Endodermal cell (in vitro differentiated cells): ENCODE data around the gene DDRGK1. TPM values are rescaled to one million over a fixed set of nuclear protein-coding genes. Genes with fewer than 3 reads are reported as not detected.

ENCODE experiments used
- DNase-seq: peaks from one replicate; pipeline ENCODE4 v3.0.0-alpha.2; 2017
- H3K27ac ChIP-seq: 2 replicates; pipeline ENCODE4 v1.5.1; 2013; ENCODE audit warnings: mild to moderate bottlenecking, low read depth, low read length, moderate library complexity
- H3K27me3 ChIP-seq: 2 replicates; pipeline ENCODE4 v1.6.1; 2013; ENCODE audit warnings: mild to moderate bottlenecking, low read length, moderate library complexity; ENCODE audit not compliant: insufficient read depth, control insufficient read depth, poor library complexity, severe bottlenecking
- H3K36me3 ChIP-seq: 2 replicates; pipeline ENCODE4 v1.7.0; 2013; ENCODE audit warnings: mild to moderate bottlenecking, low read length, moderate library complexity; ENCODE audit not compliant: control insufficient read depth, insufficient read depth
- H3K4me1 ChIP-seq: one replicate; pipeline ENCODE4 v1.7.0; 2013; ENCODE audit warnings: low read length; ENCODE audit not compliant: control insufficient read depth, insufficient read depth
- H3K4me3 ChIP-seq: 2 replicates; pipeline ENCODE4 v1.5.1; 2013; ENCODE audit warnings: mild to moderate bottlenecking, low read length, moderate library complexity
- H3K9ac ChIP-seq: 2 replicates; pipeline ENCODE4 v1.6.1; 2013; ENCODE audit warnings: mild to moderate bottlenecking, low read length, moderate library complexity; ENCODE audit not compliant: poor library complexity, severe bottlenecking; ENCODE audit errors: extremely low read depth
- H3K9me3 ChIP-seq: 2 replicates; pipeline ENCODE4 v1.6.1; 2013; ENCODE audit warnings: mild to moderate bottlenecking, low read length, moderate library complexity; ENCODE audit not compliant: control insufficient read depth
- H3K27ac Mint-ChIP-seq: 2 replicates; pipeline ENCODE4 v1.8.0; 2020; ENCODE audit warnings: mixed read lengths
- H3K27me3 Mint-ChIP-seq: 2 replicates; pipeline ENCODE4 v1.8.0; 2021; ENCODE audit warnings: mild to moderate bottlenecking, mixed read lengths; ENCODE audit not compliant: insufficient read depth
- H3K36me3 Mint-ChIP-seq: 2 replicates; pipeline ENCODE4 v1.8.0; 2020; ENCODE audit warnings: low read depth, mixed read lengths
- H3K4me1 Mint-ChIP-seq: 2 replicates; pipeline ENCODE4 v1.8.0; 2020; ENCODE audit warnings: mixed read lengths
- H3K4me3 Mint-ChIP-seq: 2 replicates; pipeline ENCODE4 v1.8.0; 2020; ENCODE audit warnings: mild to moderate bottlenecking, moderate library complexity, mixed read lengths
- H3K9me3 Mint-ChIP-seq: 2 replicates; pipeline ENCODE4 v1.8.0; 2020; ENCODE audit warnings: mild to moderate bottlenecking, mixed read lengths
- CTCF ChIP-seq: fragments of 200-600 bp; sonication (generic); conservative IDR thresholded peaks from 2 replicates; pipeline ENCODE4 v1.5.0; 2021; ENCODE audit warnings: antibody characterized with exemption, mild to moderate bottlenecking
- WGBS, 2 experiments: methylation state at CpG; one replicate each; pipeline versions ENCODE4 v1.1.5 to v1.1.7; 2013; ENCODE audit warnings: missing lambda C conversion rate in 2 of 2, mixed read lengths in 1 of 2; ENCODE audit not compliant: insufficient coverage in 1 of 2, insufficient read length in 1 of 2; 5-methylcytosine and 5-hydroxymethylcytosine counted together
- total RNA-seq, 2 donors: library from RNA; stranded (reverse); fragmentation: NEBNext Ultra II Directional in 1 of 2; extraction: Animal tissue kit (Norgen Biotek cat#: 25700) in 1 of 2; gene quantifications; 2 replicates in 1 of 2; 3 replicates in 1 of 2; pipeline ENCODE4 v1.2.1, GENCODE V29; 2021

Gene DDRGK1
- total RNA-seq, 2 donors from 2014 or later: 55.0 to 59.3 TPM

GRCh38 chr20:3248993-3249347, 44.5 kb upstream of the DDRGK1 start:
- Histone ChIP-seq H3K9me3 (no peaks in the 10 kb centered on the region), H3K4me3 (peak overlapping the region; percentile 33), H3K27me3 (peaks cover 26% of the 10 kb centered on the region), H3K36me3 (peaks cover 6% of the 10 kb centered on the region), H3K27ac (no peak overlapping the region), H3K4me1 (no peaks in the 10 kb centered on the region), H3K9ac (no peak overlapping the region)
- Mint-ChIP-seq H3K9me3 (no peaks in the 10 kb centered on the region), H3K36me3 (peaks cover 9% of the 10 kb centered on the region), H3K27me3 (peaks cover 37% of the 10 kb centered on the region), H3K27ac (no peak overlapping the region), H3K4me3 (peak overlapping the region; percentile 35), H3K4me1 (peaks cover 7% of the 10 kb centered on the region)
- WGBS, 2 experiments: 31 to 34% methylated on average over 9 to 17 of the region's 18 CpGs
- no peak for TF ChIP-seq CTCF
- no peak for DNase-seq

GRCh38 chr20:3248167-3248992, 43.9 kb upstream of the DDRGK1 start:
- no peaks in the 10 kb centered on the region for H3K9me3 Mint-ChIP-seq
- peak; percentile 40 for TF ChIP-seq CTCF
- peak; percentile 86 for DNase-seq
- H3K27ac Mint-ChIP-seq: no peak overlapping the region
- no peaks in the 10 kb centered on the region for H3K9me3 ChIP-seq
- peaks cover 6% of the 10 kb centered on the region for H3K36me3 ChIP-seq
- H3K27ac ChIP-seq: no peak overlapping the region
- peaks cover 43% of the 10 kb centered on the region for H3K27me3 Mint-ChIP-seq
- H3K4me3 ChIP-seq: peak overlapping the region; percentile 33
- 14 to 18% methylated on average over 21 to 53 of the region's 53 CpGs for WGBS, 2 experiments
- H3K27me3 ChIP-seq: peaks cover 26% of the 10 kb centered on the region
- H3K4me1 Mint-ChIP-seq: peaks cover 7% of the 10 kb centered on the region
- H3K36me3 Mint-ChIP-seq: peaks cover 8% of the 10 kb centered on the region
- H3K4me3 Mint-ChIP-seq: peak overlapping the region; percentile 35
- H3K9ac ChIP-seq: no peak overlapping the region
- H3K4me1 ChIP-seq: no peaks in the 10 kb centered on the region

- H3K27me3 Mint-ChIP-seq: peaks cover 43% of the 10 kb centered on the region
- no peaks in the 10 kb centered on the region for H3K4me1 ChIP-seq
- peaks cover 5% of the 10 kb centered on the region for H3K36me3 Mint-ChIP-seq
- no peak overlapping the region for H3K27ac ChIP-seq
- H3K4me1 Mint-ChIP-seq: peaks cover 7% of the 10 kb centered on the region
- 85 to 86% methylated on average over 3 to 4 of the region's 4 CpGs for WGBS, 2 experiments
- H3K27ac Mint-ChIP-seq: no peak overlapping the region
- H3K4me3 Mint-ChIP-seq: no peak overlapping the region
- H3K9me3 Mint-ChIP-seq: no peaks in the 10 kb centered on the region
- DNase-seq: no peak
- H3K27me3 ChIP-seq: peaks cover 26% of the 10 kb centered on the region
- no peak for TF ChIP-seq CTCF
- H3K9ac ChIP-seq: no peak overlapping the region
- H3K36me3 ChIP-seq: peaks cover 6% of the 10 kb centered on the region
- no peak overlapping the region for H3K4me3 ChIP-seq
- H3K9me3 ChIP-seq: no peaks in the 10 kb centered on the region
These were observed 43.2 kb upstream of the DDRGK1 start for GRCh38 chr20:3247638-3248037.
